ENCODE results near the gene FBXL7.

Gene FBXL7

DNA sequence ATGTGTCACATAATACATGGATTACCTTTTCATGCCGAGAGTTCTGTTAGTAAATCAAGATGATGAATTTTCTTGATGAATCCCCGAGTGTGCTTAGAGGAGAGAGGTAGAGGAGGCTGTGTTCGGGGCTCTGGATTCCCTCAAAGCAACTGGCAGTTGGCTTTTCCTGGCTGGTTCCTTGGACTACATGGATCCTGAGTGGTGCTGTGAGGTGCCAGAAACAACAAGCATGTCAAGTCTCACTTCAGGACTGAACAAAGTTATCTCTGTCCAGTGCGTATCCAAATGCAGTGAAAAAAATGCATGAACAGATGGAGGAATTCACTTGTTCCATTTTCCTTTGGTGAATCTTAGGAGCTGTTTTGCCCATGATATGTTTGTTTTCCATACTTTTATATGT, 231.7 kb downstream of the FBXL7 start:
- TF ChIP-seq, protein P1, sequence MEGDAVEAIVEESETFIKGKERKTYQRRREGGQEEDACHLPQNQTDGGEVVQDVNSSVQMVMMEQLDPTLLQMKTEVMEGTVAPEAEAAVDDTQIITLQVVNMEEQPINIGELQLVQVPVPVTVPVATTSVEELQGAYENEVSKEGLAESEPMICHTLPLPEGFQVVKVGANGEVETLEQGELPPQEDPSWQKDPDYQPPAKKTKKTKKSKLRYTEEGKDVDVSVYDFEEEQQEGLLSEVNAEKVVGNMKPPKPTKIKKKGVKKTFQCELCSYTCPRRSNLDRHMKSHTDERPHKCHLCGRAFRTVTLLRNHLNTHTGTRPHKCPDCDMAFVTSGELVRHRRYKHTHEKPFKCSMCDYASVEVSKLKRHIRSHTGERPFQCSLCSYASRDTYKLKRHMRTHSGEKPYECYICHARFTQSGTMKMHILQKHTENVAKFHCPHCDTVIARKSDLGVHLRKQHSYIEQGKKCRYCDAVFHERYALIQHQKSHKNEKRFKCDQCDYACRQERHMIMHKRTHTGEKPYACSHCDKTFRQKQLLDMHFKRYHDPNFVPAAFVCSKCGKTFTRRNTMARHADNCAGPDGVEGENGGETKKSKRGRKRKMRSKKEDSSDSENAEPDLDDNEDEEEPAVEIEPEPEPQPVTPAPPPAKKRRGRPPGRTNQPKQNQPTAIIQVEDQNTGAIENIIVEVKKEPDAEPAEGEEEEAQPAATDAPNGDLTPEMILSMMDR (IDR thresholded peaks at IDR 0.05; ENCODE audit: low read depth, low read length, missing control alignments), result no peak
- DNase-seq (ENCODE audit: extremely low read depth, low read depth), result no peak

DNA sequence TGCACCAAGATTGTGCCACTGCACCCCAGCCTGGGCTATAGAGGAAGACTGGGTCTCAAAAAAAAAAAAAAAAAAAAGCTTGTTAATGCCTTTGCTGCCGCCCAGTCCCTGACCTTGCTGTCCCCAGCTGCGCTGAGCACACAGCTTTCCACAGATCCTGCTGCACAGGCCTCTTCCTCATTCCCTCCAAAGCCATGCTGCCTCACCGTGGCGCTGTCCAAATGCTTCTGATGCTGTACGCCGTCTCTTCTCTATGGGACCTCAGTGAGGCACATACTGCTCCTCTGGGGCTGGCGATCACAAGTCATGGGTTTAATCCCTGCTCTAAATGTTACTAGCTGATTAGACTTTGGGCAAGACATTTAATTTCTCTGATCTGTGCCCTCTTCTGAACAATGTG, 234.1 kb downstream of the FBXL7 start:
- TF ChIP-seq, protein P1 (IDR thresholded peaks at IDR 0.05; ENCODE audit: low read depth, low read length, missing control alignments), result no peak
- no peak for DNase-seq (ENCODE audit: extremely low read depth, low read depth)
- no peak overlapping the region for H3K4me3 ChIP-seq (replicated peaks; ENCODE audit: low read depth, low read length)

More for the DNA sequence above, 231.7 kb downstream of the FBXL7 start:
- H3K4me3 ChIP-seq (replicated peaks; ENCODE audit: low read depth, low read length), result no peak overlapping the region

DNA sequence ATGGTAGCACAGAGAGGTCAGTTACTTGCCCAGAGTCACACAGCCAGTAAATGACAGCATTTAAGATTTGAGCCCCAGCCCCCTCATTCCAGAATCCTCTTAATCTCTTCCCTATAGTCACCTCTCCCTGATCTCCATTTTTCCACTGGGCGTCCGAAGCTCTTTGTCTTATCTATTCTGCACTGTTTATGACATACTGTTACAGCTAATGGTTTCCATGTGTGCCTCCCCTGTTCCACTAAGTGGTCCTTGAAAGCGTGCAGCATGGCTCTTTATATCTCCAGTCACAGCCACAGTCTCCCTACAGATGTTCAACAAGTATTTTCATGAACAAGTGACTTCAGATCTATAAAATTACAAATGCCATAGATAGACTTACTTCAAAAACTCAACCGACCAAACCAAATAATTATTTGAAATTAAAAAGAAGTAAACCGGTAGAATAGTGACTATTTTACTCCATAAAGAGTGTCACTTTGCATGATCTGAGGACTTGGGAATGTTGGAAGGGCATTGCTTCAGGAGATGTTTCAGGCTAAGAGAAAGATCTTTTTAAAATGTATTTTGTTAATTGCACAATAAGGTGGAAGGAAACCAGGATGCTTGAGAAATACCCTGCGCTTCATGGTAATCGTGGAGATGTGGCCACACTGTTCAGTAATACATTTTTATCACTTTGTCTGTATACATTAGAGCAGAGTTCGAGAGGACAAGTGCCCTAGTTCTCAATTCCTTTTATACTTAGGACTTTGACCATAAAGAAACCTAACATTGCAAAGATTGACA, 237.2 kb downstream of the FBXL7 start:
- no peak overlapping the region for H3K4me3 ChIP-seq (replicated peaks; ENCODE audit: low read depth, low read length)
- no peak for DNase-seq (ENCODE audit: extremely low read depth, low read depth)
- TF ChIP-seq, protein P1 (IDR thresholded peaks at IDR 0.05; ENCODE audit: low read depth, low read length, missing control alignments), result no peak

DNA sequence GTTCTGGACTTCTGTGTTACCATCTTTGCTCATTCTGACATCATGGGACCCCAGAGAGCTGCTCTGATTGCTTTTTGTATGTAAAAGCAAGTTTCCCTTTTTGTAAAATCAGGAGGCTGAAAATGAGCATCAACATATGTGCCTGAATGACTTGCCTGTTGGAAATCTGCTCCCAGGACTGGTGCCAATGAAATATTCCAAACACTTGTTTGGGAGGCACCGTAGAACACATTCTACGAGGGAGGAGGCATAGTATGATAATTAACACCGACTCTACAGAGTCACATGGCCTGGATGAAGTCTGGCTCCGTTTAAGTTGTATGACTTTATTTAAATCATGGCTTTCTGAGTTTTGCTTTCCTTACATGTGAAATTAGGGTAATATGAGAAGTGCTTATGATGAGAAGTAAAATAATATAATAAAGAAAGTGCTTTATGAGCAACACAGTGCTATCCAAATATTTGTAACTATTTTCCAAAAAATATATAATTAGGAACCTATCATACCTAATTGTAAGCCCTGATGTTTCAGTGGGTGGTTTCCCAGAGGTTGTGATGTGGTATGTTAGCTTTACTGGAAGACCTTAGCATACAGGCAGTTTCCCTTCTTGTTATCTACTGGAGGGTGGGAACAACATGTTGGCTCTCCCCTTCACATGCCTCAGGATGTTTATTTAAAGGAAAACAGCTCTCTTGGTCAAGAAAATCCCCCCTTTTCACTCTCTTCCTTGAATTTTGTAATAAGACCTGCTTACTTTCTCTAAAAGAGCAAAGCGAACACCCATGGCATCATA, 238.1 kb downstream of the FBXL7 start:
- H3K4me3 ChIP-seq (replicated peaks; ENCODE audit: low read depth, low read length), result no peak overlapping the region
- DNase-seq (ENCODE audit: extremely low read depth, low read depth), result no peak
- TF ChIP-seq, protein P1 (IDR thresholded peaks at IDR 0.05; ENCODE audit: low read depth, low read length, missing control alignments), result no peak

DNA sequence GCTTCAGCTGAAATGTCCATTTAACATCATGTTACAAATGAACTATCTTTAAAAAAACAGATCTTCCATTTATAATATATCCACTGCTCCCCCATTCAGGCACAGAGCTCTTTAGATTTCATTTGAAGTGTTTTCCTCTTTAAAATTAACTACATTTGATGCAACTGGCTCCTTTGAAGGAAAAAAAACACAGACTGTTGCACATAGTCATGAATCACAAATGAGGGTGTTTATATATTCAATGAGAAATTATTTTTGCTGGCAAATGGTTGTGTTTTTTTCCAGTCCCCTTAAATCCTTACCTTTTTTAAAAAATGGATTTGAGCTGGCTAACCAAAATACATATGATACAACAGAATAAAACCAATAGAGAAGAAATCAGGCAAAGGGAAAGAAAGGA, 240.4 kb downstream of the FBXL7 start:
- no peak overlapping the region for H3K4me3 ChIP-seq (replicated peaks; ENCODE audit: low read depth, low read length)
- TF ChIP-seq, protein P1 (IDR thresholded peaks at IDR 0.05; ENCODE audit: low read depth, low read length, missing control alignments), result no peak
- DNase-seq (ENCODE audit: extremely low read depth, low read depth), result no peak

DNA sequence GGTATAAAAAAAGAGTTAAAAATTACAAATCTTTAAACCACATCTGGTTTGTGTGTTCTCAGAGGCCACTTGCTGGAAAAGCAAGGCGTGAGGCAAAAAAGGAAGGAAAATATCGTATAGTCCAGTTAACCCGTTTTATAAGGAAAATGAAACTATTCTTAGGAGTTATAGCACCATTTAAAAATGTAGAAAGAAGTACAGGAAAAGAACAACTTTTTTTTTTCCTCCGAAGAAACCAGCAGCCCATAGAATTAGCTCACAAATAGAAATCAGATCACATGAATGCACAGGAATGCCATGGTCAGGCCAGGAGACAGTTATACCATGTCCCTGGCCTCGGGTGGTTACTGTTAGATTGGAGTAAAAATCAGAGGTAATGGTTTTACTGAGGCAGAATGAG, 241.6 kb downstream of the FBXL7 start:
- no peak for DNase-seq (ENCODE audit: extremely low read depth, low read depth)
- no peak overlapping the region for H3K4me3 ChIP-seq (replicated peaks; ENCODE audit: low read depth, low read length)

More for the DNA sequence above, 241.6 kb downstream of the FBXL7 start:
- TF ChIP-seq, protein P1 (IDR thresholded peaks at IDR 0.05; ENCODE audit: low read depth, low read length, missing control alignments), result no peak
